Measurements from ENCODE around the gene TRPV4.

TRPV4 gene

GRCh38 chr12:109760930-109761921, 72.0 kb downstream of the TRPV4 start:
- no peak for DNase-seq

DNA sequence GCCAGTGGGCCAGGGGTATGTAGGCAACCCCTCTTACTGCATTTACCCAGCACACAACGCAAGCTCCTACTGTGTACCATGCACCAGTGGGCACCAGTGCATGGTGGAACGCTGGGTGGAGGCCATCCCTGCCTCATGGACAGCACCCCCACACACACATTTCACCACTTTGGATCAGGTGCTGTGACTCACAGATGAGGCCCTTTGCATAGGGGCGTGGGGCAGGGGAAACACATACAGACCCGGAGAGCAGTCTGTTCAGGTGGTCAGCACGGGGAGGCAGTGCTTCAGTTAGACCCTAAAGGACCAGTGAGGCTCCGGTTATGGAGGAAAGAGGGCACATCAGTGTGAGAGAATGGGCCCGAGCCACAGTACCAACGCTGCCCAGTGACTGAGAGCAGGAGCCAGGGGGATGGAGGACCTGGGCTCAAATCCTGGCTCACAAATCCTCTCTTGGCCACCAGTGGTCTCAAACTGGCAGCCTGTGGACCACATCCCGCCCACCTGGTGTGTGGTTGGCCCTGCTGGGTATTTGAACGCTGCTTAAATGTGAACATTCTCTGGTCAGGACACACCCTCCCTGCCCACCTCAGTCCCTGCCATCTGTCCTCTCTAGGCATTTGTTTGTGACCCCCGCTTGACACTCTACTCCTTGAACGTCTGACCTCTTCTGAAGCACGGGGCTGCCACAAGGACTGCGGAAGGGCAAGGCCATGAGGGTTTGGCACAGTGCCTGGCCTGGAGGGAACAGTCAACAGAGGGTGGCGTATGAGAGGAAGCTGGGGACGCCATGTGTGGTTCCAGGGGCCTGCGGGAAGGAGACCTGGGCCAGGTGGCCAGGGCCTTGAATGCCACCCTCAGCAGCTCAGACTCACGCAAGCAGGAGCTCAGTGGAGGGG, 72.9 kb downstream of the TRPV4 start:
- peak; percentile 27 for DNase-seq

DNA sequence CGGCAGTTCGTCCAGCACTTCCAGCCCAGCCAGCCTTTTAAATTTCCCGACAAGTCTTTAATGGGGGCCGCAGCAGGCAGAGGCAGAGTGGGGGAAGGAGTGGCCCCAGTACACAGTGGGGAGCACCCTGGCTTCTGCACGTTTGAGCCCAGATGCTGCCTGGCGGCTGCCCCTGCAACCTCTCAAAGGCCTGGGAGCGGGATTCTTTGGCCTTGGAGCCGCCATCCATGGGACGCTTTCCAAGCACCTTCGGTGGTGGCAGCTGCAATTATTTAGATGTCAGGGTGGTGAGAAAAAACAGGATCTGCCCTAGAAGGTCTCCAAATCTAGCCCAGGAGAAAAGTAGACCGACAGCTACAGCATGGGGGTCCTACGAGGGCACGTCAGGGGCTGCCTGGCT, 73.6 kb downstream of the TRPV4 start:
- no peak for DNase-seq

DNA sequence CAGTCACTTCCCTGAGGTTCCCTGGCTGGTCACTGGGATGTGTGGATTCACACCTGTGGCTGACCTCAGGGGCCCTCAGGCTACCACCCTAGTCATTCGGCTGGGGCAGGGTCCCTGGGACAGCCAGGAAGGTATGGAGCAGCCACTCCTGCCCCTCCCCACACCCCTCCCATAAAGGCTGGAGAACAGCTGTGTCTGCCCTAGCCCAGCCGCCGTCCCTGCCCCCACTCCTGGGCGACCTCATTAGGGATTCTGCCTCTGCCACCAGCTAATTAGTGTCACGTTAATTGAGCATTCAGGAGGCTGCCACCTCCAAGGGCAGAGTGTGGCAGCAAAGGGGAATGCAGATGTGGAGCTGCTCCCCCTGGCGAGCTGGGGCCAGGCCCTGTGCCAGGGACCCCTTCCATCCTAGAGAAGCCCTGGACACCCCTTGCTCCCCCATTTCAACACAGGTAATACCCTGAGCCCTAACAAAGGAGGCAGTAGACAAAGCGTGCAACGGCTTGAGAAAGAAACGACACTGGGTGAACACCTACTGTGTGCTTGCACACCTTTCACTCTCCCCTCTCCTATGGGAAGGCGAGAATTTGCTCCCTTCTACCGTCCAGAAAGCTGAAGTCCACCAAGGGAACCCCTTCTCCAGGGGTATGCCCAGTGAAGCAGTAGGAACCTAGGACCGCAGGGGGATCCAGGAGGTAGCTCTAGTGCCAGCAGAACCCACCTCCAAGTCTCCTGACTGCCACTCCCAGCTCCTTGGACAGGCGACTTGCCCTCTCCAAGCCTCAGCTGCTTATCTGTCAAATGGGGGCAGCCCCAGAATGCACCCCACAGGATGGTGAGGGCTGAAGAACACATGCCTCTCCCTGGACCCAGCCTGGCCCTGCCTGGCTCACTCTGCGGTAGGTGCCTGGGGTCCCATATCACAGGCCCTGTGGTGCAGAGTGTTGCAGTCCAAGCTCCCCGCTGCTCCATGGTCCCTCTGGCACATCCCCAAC, 74.5 kb downstream of the TRPV4 start:
- no peak for DNase-seq

- no peak for DNase-seq
Observed at GRCh38 chr12:109757671-109758265, 75.4 kb downstream of the TRPV4 start.

DNA sequence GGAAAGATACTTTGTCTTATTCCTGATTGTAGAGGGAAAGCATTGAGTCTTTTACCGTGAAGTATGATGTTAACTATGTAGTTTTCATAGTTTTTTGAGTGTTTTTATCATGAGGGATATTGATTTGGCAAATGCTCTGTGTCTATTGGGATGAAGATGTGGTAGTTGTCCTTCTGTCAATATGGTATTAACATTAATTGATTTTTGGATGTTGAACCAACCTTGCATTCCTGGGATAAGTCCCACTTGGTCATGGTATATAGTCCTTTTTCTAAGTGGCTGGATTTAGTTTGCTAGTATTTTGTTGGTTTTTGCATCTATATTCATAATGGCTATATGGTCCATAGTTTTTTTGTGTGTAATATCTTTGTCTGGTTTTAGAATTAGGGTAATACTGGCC, 76.7 kb downstream of the TRPV4 start:
- no peak for DNase-seq

DNA sequence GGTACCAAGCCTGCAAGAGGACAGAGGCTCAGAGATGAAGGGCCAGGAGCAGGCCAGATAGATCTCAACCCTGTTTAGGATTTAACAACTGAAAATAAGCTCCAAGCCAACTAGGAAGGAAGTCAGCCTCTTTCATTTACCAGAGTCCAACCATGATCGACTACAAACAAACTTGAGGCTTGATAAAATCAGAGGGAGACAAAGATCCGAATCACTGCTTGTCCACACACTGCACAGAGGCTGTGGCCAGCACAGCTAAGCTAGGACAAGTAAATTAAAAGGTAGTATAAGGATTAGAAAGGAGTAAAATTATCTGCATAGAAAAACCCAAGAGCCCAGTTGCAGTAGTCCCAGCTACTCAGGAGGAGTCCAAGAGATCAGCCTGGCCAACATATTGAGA, 79.2 kb downstream of the TRPV4 start:
- DNase-seq = no peak

- DNase-seq = no peak
Observed at GRCh38 chr12:109753054-109753401, 80.2 kb downstream of the TRPV4 start.

DNA sequence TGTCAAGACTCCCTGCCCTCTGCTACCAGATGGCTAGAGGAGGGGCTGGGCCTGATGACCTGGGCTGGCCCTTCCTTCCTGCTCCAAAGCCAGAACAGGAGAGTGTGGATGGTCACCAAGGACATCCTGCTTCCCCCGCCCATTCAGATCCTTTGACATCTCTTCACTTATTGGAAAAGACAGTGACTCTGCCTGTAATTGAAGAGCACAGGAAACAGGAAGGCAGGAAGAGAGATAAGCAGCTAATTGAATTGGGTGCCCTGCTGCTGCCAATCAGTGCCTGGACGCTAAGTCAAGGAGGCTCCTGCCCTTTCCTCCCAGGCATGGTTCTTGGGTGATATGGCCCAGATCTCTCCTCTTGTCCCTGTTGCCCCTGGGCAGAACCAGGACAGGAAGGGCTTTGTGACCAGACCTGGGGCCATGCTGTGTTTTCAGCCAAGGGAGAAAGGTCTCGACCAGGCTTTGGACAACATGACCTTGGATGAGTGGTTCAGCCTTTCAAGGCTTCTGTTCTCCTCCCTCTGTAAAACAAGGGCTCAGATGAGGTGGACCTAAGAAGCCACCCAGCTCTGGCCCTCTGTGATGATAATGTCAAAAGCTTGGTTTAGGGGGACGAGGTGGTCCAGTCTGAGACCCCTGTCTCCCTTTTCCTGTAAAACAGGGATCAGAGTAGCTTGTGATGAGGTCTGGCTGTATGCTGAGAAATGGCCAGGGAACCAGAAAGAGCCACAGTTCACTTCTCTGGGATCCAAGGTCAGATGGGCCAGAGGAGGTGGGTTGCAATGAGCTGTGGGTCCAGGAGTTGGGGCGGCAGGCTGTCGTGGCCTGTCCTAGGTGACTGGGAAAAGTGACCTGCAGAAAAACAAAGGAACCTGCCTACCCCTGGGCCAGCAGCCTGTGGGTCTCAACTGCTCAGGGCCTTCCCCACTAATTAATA, 80.8 kb downstream of the TRPV4 start:
- no peak for DNase-seq

- no peak for DNase-seq
Observed at GRCh38 chr12:109744986-109745942, 87.9 kb downstream of the TRPV4 start.

DNA sequence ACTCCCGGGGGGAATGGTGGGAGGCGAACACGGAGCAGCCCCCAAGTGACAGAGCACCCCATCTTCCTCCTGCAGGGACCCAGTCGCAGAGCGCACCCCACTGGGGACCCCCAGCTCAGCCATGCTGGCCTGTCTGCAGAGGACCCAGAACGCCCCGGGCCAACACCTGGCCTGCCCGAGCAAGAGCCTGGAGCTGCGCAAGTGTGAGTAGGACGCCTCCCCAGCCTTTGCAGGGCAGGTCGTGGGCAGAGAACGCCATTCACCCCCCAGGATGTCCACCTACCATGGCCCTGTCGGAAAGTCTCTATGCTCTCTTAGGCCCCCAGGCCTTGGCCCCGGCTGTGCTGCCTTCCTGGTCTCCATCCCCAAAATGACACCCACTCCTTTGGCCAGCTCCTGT, 89.2 kb downstream of the TRPV4 start:
- no peak for DNase-seq

- no peak for DNase-seq
Observed at GRCh38 chr12:109743076-109743910, 89.9 kb downstream of the TRPV4 start.

DNA sequence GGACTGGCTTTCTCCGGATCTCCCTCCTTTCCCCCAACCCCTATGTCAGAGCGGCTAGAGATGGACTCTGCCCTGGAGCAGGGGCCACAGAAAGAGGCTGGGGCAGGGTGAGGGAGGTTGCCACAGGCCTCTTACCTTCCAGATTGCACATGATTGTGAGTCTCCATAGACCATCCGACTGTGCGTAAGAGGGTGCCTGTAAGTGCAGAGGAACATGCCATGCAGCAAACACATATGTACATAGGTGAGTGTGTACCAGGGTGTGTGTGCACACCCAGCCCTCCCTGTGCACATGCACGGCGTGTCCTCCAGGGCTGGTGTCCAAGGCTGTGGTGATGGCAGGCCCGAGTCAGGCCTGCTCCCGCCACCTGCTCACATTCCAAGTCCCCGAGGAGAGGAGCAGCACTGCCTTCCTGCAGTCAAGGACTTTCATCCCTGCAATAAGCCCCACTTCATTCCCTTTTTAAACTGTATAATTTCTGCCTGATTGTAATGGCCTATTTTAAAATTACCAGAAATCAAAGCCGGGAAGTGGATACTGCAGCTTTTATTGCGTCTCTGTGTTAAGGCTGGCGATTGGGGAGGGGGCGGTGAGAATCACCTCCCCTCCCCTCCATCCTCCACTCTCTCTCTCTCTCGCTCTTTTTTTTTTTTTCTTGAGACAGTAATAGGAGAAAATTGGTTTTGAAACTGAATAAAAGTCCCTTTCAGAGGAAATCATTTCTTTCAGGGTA, 91.1 kb downstream of the TRPV4 start:
- DNase-seq = no peak

DNA sequence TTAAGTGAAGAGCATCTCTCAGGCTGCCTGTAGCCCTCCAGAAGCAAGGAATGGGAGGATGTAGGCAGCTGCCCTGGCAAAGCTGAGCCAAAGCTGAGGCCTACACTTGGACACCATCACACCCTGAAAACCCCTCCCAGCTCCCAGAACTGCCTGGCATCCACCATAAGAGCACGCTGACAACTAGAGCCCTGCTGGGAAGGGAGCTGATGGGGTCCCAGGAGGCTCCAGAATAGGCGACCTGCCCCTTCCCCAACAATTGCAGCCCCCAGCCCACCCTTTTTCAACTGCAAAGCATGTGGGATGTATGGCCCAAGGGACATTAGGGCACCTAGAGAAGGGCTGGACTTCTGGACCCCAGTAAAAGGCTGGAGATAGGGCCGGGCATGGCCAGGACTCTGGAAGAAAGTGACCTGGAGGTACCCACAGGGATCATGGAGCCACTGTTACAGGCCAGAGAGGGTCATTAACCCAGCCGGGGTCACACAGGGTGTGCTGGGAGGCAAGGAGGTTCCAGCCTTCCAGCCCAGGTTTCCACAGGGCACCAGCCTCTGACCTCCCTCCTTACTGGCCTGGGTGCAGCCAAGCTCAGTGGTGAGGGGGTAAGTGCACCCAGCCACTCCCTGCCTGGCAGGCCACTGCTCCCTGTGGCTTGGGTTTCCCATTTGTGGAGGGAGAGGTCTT, 91.8 kb downstream of the TRPV4 start:
- DNase-seq = no peak

DNA sequence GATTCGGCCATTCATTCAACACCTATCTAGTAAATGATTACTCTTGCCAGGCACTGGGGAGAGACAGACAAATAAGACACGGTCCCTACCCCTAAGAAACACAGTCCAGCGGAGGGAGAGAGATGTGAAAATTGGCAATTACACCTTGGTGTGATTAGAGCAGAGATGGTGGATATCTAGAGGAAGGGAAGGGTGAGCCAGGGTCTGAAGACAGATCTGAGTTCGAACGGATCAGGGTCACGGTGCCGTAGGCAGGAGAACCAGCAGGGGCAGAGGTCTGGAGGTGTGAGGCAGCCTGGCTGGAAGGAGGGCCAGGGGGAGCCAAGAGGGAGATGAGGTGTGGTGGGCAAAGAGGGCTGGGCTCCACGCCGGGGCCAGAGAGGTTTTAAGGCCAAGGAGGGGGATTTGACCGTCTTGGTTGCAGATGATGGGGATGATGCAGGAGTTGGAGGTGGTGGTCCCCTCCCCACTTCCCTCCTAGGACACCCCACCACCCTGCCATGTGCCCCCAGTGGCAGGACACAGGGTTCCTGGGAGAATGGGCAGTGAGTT, 92.4 kb downstream of the TRPV4 start:
- DNase-seq = no peak

GRCh38 chr12:109739747-109740693, 93.2 kb downstream of the TRPV4 start:
- no peak for DNase-seq
